GM12873 (cell line): ENCODE data around the gene GPR152.

Source experiments
- TF ChIP-seq, protein P1 (sequence below): IDR thresholded peaks from 2 replicates; pipeline ENCODE4 v1.5.1; 2012; ENCODE audit warnings: low read depth, mild to moderate bottlenecking, moderate library complexity, low read length, control low read depth; ENCODE audit not compliant: insufficient read depth; ENCODE audit errors: missing control alignments

The GPR152 gene

DNA sequence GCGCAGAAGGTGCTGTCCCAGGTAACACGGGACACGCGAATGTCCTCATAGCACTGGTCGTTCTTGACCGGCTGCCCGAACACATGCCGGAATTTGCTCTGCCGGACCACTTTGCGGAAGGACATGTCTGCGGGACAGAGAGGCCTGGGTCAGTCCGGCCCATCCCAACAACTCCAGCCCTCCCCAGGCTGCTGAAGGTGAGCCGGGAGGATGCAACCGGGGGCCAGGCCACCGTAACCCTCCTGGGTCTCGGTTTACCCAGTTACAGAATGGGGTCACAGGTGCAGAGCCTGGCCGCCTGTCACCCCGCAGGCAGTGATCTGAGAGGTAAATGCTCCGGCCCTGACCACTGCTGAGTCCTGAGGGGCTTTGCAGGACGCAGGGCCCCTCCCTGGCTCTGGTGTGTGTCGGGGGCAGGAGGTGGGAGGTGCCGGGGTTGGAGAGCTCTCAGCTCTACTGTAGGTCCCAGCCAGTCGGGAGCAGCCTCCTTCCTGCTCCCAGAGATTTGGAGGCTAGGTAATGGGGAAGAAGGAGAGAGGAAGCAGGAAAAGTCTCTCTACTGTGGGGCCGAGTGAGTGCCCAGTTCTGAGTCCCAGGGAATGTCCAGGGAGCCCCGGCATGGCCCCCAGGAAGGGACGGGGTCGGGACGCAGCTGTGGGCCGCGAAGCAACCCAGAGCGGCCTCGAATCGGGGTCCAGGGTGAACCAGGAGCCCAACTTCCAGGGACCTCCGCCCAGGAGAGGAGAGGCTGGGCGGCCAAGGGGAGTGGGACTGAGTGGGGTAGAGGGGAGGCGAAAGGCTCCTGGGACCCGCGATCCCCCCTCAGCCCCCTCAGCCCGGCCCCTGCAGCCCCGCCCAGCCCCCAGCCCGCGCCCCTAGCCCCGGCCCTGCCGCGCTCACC lies 9.8 kb downstream of the GPR152 start:
- TF ChIP-seq, protein P1, sequence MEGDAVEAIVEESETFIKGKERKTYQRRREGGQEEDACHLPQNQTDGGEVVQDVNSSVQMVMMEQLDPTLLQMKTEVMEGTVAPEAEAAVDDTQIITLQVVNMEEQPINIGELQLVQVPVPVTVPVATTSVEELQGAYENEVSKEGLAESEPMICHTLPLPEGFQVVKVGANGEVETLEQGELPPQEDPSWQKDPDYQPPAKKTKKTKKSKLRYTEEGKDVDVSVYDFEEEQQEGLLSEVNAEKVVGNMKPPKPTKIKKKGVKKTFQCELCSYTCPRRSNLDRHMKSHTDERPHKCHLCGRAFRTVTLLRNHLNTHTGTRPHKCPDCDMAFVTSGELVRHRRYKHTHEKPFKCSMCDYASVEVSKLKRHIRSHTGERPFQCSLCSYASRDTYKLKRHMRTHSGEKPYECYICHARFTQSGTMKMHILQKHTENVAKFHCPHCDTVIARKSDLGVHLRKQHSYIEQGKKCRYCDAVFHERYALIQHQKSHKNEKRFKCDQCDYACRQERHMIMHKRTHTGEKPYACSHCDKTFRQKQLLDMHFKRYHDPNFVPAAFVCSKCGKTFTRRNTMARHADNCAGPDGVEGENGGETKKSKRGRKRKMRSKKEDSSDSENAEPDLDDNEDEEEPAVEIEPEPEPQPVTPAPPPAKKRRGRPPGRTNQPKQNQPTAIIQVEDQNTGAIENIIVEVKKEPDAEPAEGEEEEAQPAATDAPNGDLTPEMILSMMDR, result no peak

DNA sequence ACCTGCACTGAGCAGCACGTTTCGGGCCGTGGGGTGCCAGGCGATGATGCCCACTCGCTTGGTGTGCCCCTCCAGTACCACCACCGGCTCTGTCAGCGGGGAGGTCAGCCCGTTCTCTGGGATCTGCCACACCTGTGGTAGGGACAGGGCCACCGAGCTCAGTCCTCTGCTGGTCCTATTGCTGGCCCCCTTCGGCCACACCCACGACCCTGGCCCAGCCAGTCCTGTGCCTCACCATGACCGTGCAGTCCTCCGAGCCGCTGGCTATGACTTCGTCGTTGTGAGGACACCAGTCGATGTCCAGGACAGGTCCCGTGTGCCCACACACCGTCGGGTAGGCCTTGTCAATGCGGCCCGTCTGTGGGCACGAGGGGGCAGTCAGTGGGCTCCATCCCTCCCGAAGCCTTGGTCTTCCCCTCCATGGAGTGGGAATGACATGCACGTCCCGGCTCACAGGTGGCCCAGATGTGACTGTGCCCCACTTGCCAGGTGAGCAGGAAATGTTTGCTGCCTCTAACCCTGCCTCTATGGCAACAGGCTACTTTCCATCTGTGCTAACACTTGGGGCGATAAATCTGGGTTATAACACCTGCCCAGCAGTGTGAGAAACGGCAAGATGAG lies 10.7 kb downstream of the GPR152 start:
- TF ChIP-seq, protein P1, result no peak

DNA sequence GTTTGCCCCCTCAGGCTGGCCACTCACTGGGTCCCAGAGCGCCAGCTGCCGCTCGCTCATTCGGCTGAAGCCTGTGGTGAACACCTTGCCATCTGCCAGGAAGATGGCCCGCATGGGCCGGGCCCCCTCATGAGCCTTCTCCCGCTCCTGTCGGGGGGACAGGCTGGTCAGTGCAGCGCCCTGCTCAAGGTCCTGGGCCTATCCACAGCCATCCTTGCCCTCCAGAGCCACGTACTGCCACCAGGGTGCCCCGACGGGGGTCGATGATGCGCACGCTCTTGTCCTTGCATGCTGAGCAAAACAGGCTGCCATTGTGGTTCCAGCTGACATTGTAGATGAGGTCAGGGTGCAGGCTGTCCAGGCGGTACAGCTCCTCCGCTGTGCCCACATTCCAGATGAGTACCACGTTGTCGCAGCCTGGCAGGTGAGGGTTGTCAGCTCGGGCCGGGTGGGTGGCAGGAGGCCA lies 11.4 kb downstream of the GPR152 start:
- TF ChIP-seq, protein P1, result peak; percentile 7

DNA sequence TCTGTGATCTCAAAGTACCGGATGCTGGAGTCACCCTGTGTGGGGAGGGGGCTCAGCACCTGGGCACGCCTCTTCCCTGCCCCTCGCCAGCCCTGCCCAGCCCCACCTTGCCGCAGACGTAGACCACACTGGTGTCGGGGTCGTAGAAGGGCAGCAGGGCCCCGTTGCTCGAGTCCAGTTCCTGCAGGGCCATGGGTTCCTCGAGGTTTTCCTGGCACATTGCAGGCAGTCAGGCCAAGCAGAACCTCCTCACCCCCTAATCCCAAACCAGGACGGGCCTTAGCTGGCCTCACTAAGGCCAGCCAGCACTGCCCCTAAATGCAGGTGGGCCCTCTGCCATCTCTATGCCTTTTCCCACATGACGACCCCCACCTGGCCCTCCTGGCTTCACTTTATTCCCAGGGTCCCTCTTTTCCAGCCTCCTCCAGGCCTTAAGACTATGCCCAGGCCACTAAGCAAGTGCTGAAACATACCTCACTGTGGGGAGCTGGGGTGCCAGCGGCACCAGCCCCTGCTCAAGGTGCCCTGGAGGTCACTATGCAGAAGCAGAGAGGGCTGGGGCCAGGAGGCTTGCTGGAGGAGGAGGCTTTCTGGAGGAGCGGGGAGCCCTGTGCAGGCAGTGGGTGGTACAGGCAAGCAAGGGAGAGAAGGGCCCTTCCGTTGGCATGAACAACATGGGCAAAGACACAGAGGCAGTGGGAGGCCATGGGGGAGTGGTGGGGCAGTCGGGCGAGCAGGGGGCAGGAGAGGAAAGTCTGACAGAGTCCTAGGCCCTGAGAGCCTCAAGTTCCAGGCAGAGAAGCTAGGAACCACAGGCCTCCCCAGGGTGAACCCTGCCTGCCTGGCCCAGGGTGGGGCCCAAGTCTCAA lies 12.1 kb downstream of the GPR152 start:
- TF ChIP-seq, protein P1, result no peak

DNA sequence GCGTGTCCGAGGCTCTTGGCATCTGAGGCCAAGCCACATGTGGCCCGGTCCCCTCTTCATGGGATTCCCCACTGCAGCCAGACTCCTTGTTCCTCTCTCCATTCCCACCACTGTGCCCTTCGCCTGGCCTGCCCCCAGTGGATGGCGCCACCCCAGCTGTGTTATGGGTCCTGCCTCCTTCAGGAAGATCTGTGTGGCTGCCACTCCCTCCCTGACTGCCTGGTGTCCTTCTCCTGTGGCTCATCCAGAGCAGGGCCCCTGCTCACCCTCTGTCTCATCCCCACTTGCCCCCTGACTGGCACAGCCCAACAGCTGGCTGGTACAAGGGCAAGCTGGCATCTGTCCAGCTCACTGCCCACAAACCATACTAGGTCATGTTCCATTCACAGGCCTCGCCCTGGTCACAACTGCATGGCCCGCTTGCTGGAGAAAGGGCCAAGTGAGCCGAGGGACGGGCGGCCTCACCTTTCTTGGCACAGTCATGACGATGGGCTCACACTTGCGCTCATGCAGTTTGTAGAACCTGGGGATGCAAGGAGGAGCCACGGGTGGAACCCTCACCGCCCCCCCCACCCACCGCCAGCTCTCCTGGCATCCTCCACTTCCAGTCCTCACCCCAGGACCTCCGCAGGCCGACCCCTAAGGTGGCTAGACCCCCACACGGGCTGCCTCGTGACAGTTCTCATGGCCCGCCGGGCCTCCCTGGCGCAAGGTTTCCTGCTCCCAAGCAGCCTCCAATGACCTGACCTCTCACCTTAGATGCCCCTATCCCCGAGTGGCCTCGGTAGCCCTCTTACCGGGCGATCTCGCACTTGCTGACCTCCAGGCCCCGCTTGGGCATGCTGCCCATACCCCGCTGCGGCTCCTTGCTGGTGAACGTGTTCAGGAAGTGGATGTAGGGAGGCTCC lies 13.0 kb downstream of the GPR152 start:
- TF ChIP-seq, protein P1, result peak; percentile 45

DNA sequence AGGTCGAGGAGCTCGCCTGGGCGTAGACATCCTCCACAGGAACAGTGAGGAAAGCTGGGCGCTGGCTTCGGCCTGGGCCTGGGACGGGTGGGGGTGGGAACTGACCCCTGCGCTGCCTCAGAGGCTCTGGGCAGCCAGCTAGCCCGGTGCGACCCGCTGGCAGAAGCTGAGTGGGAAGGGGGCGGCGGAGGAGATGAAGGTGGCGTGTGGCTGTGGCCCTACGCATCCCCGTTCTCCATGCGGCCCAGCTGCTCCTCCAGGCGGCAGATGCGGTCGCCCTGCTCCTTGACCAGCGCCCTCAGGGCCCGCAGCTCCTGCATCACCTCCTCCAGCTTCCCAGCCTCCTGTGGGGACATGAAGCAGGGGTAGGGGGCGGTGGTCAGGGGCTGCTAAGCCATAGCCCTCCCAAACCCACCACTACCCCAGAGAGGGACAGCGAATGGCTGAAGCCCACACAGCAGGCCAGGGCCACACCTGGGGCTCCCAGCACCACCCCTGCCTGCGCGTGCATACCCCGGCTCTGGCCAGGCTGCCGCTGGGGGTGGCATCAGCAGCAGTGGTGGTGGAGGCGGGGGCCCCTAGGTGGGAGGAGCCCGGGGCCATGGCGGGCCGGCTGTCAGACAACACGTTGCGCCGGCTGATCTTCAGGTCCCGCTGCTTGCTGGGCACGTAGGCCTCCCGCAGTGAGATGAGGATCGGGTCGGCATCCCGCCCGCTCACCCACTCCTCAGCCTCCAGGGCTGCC lies 14.2 kb downstream of the GPR152 start:
- TF ChIP-seq, protein P1, result no peak
